ENCODE results near the gene BOK.

The BOK gene

DNA sequence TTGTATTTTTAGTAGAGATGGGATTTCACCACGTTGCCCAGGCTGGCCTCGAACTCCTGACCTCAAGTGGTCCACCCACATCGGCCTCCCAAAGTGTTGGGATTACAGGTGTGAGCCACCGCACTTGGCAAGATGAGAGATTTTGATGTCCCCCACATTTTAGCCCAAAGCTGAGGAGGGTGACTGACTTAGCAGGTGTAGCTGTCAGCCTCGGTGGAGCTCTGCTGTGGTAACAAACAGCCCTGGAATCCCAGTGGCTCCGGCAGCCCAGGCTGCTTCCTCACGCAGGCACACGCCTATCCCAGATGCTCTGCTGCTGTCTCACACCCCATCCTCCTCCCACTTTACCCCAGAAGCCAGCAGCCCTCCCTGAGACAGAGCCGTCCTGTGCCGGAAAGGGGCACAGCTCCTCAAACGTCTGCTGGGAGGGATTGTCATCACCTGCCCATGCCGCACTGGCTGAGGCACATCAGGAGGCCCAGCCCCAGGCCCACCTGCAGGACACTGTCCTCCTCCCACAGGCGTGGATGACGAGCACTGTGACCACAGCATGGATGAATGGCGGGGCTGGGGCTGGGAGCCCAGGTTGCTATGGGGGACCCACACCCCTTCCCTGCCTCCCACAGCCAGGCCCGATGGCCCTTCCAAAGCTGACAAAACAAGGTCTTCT is 10.6 kb upstream of the BOK start:
- no peak for TF ChIP-seq EZH2phosphoT487 (IDR thresholded peaks at IDR 0.05; ENCODE audit: low read depth)
- TF ChIP-seq, protein P1, sequence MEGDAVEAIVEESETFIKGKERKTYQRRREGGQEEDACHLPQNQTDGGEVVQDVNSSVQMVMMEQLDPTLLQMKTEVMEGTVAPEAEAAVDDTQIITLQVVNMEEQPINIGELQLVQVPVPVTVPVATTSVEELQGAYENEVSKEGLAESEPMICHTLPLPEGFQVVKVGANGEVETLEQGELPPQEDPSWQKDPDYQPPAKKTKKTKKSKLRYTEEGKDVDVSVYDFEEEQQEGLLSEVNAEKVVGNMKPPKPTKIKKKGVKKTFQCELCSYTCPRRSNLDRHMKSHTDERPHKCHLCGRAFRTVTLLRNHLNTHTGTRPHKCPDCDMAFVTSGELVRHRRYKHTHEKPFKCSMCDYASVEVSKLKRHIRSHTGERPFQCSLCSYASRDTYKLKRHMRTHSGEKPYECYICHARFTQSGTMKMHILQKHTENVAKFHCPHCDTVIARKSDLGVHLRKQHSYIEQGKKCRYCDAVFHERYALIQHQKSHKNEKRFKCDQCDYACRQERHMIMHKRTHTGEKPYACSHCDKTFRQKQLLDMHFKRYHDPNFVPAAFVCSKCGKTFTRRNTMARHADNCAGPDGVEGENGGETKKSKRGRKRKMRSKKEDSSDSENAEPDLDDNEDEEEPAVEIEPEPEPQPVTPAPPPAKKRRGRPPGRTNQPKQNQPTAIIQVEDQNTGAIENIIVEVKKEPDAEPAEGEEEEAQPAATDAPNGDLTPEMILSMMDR (IDR thresholded peaks at IDR 0.05; ENCODE audit: low read depth, low read length), result no peak
- H4K20me1 ChIP-seq (ENCODE audit: insufficient read depth, low read length), result no peaks in the 10 kb centered on the region

DNA sequence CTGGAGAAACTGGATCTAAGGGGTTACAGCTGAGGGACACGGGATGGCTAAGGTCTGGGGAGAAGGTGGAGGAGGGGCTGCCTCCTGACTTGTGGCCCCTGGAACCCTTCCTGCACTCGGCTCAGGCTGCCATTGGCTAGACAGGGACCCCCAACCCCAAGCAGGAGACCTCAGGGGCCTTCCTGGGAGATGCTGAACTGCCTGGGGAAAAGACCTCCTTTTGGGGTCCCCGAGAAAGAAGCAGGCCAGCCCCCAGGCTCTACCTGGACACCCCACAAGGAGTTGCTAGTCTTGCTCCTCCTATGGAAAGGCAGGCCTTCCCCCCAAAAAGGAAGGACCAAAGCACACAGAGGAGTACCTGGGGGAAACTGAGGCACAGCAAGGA is 10.1 kb upstream of the BOK start:
- Histone ChIP-seq H4K20me1 (ENCODE audit: insufficient read depth, low read length) (no peaks in the 10 kb centered on the region), H2AFZ (ENCODE audit: low read depth, low read length) (no peak overlapping the region), H3K4me2 (ENCODE audit: low read length) (no peak overlapping the region), H3K9ac (ENCODE audit: low read length) (no peak overlapping the region), H3K4me3 (ENCODE audit: low read length) (no peak overlapping the region), H3K9me3 (ENCODE audit: insufficient read depth, low read length) (no peaks in the 10 kb centered on the region), H3K4me1 (ENCODE audit: low read length) (no peaks in the 10 kb centered on the region), H3K79me2 (ENCODE audit: low read length) (no peaks in the 10 kb centered on the region), H3K27me3 (ENCODE audit: low read depth, low read length) (no peaks in the 10 kb centered on the region), H3K27ac (ENCODE audit: low read length) (no peak overlapping the region), H3K36me3 (replicated peaks; ENCODE audit: low read depth, low read length) (no peaks in the 10 kb centered on the region)
- TF ChIP-seq, protein P1 (IDR thresholded peaks at IDR 0.05; ENCODE audit: low read depth, low read length), result no peak
- no peak for TF ChIP-seq EZH2phosphoT487 (IDR thresholded peaks at IDR 0.05; ENCODE audit: low read depth)

More for the DNA sequence above, 10.6 kb upstream of the BOK start:
- H3K4me2 ChIP-seq (ENCODE audit: low read length), result no peak overlapping the region
- no peaks in the 10 kb centered on the region for H3K27me3 ChIP-seq (ENCODE audit: low read depth, low read length)
- H3K9me3 ChIP-seq (ENCODE audit: insufficient read depth, low read length), result no peaks in the 10 kb centered on the region
- no peaks in the 10 kb centered on the region for H3K4me1 ChIP-seq (ENCODE audit: low read length)
- no peaks in the 10 kb centered on the region for H3K36me3 ChIP-seq (replicated peaks; ENCODE audit: low read depth, low read length)
- H3K79me2 ChIP-seq (ENCODE audit: low read length), result no peaks in the 10 kb centered on the region
- H3K4me3 ChIP-seq (ENCODE audit: low read length), result no peak overlapping the region
- no peak overlapping the region for H3K9ac ChIP-seq (ENCODE audit: low read length)
- H2AFZ ChIP-seq (ENCODE audit: low read depth, low read length), result no peak overlapping the region
- no peak overlapping the region for H3K27ac ChIP-seq (ENCODE audit: low read length)

DNA sequence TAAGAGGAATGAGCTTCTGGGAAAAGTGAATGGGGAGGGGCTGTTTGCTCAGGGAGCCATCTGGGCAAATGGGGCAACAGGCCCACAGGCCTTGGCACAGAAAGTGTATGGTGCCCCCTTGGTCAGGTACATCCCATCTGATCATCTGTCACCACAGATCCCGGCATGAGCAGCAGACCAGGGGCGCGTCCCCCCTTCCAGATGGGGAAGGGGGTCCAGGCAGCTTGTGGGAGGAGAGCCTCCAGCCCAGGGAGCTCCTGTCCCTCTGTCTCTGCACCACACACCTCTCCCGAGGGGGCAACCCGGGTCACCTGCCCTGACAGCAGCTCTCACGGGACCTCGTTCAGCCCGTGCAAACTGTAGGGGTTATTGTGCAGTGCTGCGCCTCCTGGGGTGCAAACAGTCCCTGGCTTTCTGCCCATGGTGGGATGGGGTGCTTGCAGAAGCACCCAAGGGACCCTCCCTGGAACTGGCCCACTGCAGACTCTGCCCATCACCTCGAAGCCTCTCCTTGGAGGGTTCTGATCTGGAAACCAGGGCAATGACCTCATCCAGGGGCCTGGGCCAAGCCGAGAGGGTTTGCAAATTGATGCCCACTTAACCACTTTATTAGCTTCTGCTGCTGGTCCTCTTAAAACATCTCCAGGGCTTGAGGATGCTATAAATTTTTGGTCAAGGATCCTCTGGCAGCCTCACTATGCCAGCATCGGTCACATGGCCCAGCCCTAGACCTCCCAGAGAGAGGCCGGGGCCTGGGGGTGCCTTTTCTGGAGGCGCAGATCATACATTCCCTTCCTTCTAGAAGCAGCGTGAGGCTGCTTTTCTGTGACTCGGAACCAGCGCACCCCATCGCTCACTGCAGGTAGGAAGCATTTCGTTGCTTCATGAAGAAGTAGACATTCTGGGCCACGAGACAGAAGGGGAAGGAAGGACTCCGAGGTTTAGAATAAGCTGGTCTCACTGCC is 7.6 kb upstream of the BOK start:
- H3K9me3 ChIP-seq (ENCODE audit: insufficient read depth, low read length), result no peaks in the 10 kb centered on the region
- no peak overlapping the region for H3K27ac ChIP-seq (ENCODE audit: low read length)
- no peak overlapping the region for H3K9ac ChIP-seq (ENCODE audit: low read length)

More for the DNA sequence above, 7.6 kb upstream of the BOK start:
- Histone ChIP-seq H3K36me3 (replicated peaks; ENCODE audit: low read depth, low read length) (no peaks in the 10 kb centered on the region), H2AFZ (ENCODE audit: low read depth, low read length) (no peak overlapping the region), H3K27me3 (ENCODE audit: low read depth, low read length) (no peaks in the 10 kb centered on the region), H4K20me1 (ENCODE audit: insufficient read depth, low read length) (no peaks in the 10 kb centered on the region), H3K4me2 (ENCODE audit: low read length) (no peak overlapping the region), H3K4me3 (ENCODE audit: low read length) (no peak overlapping the region), H3K79me2 (ENCODE audit: low read length) (no peaks in the 10 kb centered on the region), H3K4me1 (ENCODE audit: low read length) (no peaks in the 10 kb centered on the region)
- TF ChIP-seq, protein P1 (IDR thresholded peaks at IDR 0.05; ENCODE audit: low read depth, low read length), result no peak
- no peak for TF ChIP-seq EZH2phosphoT487 (IDR thresholded peaks at IDR 0.05; ENCODE audit: low read depth)
